Activated naive CD8-positive, alpha-beta T cell treated with anti-CD3 and anti-CD28 coated beads, Interleukin-2, amount 10 ng/mL, durations not matched to agents 7 days and 5 days (primary cell): ENCODE results near the gene ATMIN. TPM values are rescaled to one million over a fixed set of nuclear protein-coding genes. Genes with fewer than 3 reads are reported as not detected.

Source experiments
- ATAC-seq: fragments of 150-1000 bp; cut with Tn5 transposase; one replicate; pipeline ENCODE4 v1.10.0; 2021; ENCODE audit warnings: low read depth, moderate library complexity
- POLR2A ChIA-PET: fragments of 350-600 bp; sonication (Branson Sonifier 250); formaldehyde crosslinking; loops from one replicate; lab custom pipeline; 2021; ENCODE audit warnings: antibody characterized with exemption; lab: Charles Lee
- DNase-seq: peaks from one replicate; pipeline ENCODE4 v3.0.0; 2021
- H3K27ac Mint-ChIP-seq: one replicate; pipeline ENCODE4 v1.8.0; 2022; ENCODE audit warnings: mild to moderate bottlenecking, mixed read lengths
- H3K27me3 Mint-ChIP-seq: one replicate; pipeline ENCODE4 v1.8.0; 2022; ENCODE audit warnings: mild to moderate bottlenecking, moderate library complexity, mixed read lengths
- H3K36me3 Mint-ChIP-seq: one replicate; pipeline ENCODE4 v1.8.0; 2021; ENCODE audit warnings: mild to moderate bottlenecking, mixed read lengths
- H3K4me1 Mint-ChIP-seq: one replicate; pipeline ENCODE4 v1.8.0; 2021; ENCODE audit warnings: mixed read lengths
- H3K4me3 Mint-ChIP-seq: one replicate; pipeline ENCODE4 v1.8.0; 2022; ENCODE audit warnings: mild to moderate bottlenecking, moderate library complexity, mixed read lengths
- H3K9me3 Mint-ChIP-seq: one replicate; pipeline ENCODE4 v1.8.0; 2021; ENCODE audit warnings: mixed read lengths
- total RNA-seq, 2 experiments: library from RNA; stranded (reverse); gene quantifications; one replicate each; pipeline ENCODE4 v1.2.3, GENCODE V29; 2021

Gene ATMIN
- total RNA-seq, 2 experiments from 2014 or later, result 28.3 to 29.3 TPM

GRCh38 chr16:81094771-81095251 lies 59.2 kb downstream of the ATMIN start:
- Mint-ChIP-seq H3K4me3 (peak overlapping the region; percentile 76), H3K27ac (no peak overlapping the region), H3K36me3 (no peaks in the 10 kb centered on the region), H3K4me1 (peaks cover 4% of the 10 kb centered on the region), H3K9me3 (peaks cover 1% of the 10 kb centered on the region), H3K27me3 (no peaks in the 10 kb centered on the region)
- ATAC-seq, result no peak
- POLR2A ChIA-PET, result interaction anchor here (0.7 to 1.0 kb wide), 2 partner anchors 52 to 220 kb away, joined by 3 read pairs; no protein-coding TSS in a partner anchor
- no peak for DNase-seq

GRCh38 chr16:81095653-81095952 lies 60.0 kb downstream of the ATMIN start:
- no peak overlapping the region for H3K27ac Mint-ChIP-seq

GRCh38 chr16:81095953-81096714 lies 60.5 kb downstream of the ATMIN start, which contains the start of gene GCSH:
Gene GCSH, minus strand, starts transcription at chr16:81096395. Its CDS starts 117 bp downstream, at chr16:81096278.
- H3K9me3 Mint-ChIP-seq, result peaks cover 1% of the 10 kb centered on the region
- ATAC-seq (peak; percentile 99), DNase-seq (peak; percentile 97)
- peak within 1 kb of the TSS; percentile 80 for H3K27ac Mint-ChIP-seq
- peak within 1 kb of the TSS; percentile 76 for H3K4me3 Mint-ChIP-seq
- no peaks in the 10 kb centered on the region for H3K36me3 Mint-ChIP-seq
- peaks cover 4% of the 10 kb centered on the region for H3K4me1 Mint-ChIP-seq
- H3K27me3 Mint-ChIP-seq, result no peaks in the 10 kb centered on the region
- POLR2A ChIA-PET, result interaction anchor here (1.0 to 1.2 kb wide), 2 partner anchors 89 to 219 kb away, joined by 3 read pairs; partner anchors contain the start of genes CENPN and CMC2

More at GRCh38 chr16:81095653-81095952, 60.0 kb downstream of the ATMIN start:
- Mint-ChIP-seq H3K4me3 (peak overlapping the region; percentile 76), H3K36me3 (no peaks in the 10 kb centered on the region), H3K9me3 (peaks cover 1% of the 10 kb centered on the region), H3K27me3 (no peaks in the 10 kb centered on the region), H3K4me1 (peaks cover 4% of the 10 kb centered on the region)
- POLR2A ChIA-PET, result interaction anchor here (1.0 kb wide), 1 partner anchor 220 kb away, joined by 3 read pairs; no protein-coding TSS in a partner anchor
- DNase-seq (no peak), ATAC-seq (no peak)

- DNase-seq (no peak), ATAC-seq (no peak)
- Mint-ChIP-seq H3K4me3 (peak overlapping the region; percentile 73), H3K4me1 (peaks cover 4% of the 10 kb centered on the region), H3K27me3 (no peaks in the 10 kb centered on the region), H3K27ac (peak overlapping the region; percentile 80), H3K36me3 (no peaks in the 10 kb centered on the region), H3K9me3 (peaks cover 1% of the 10 kb centered on the region)
- POLR2A ChIA-PET, result interaction anchor here (1.2 kb wide), 1 partner anchor 90 kb away, joined by 3 read pairs; the partner anchor contains the start of genes CENPN and CMC2
Observed at GRCh38 chr16:81096715-81097208, 61.1 kb downstream of the ATMIN start.

Other genes with a start within 250 kb of the ATMIN start
- 10 to 100 TPM; 24.5 to 27.8 TPM for gene CDYL2, start 231.2 kb upstream of the ATMIN start, total RNA-seq
- 10 to 100 TPM; 72.3 to 73.0 TPM for gene CMC2, start 29.0 kb upstream of the ATMIN start, total RNA-seq
- gene CENPN, start 28.6 kb upstream of the ATMIN start, total RNA-seq, result 10 to 100 TPM; 39.4 to 47.0 TPM
- under 1 TPM; 0.53 to 0.65 TPM for gene C16orf46, start 41.4 kb downstream of the ATMIN start, total RNA-seq
- gene GCSH, start 60.6 kb downstream of the ATMIN start, total RNA-seq, result 1 to 10 TPM; 8.4 to 8.6 TPM
- not detected for gene BCO1, start 202.8 kb downstream of the ATMIN start, total RNA-seq